Fibroblast of lung (primary cell): ENCODE measurements around the gene PCDHB10.

Experiments
- CTCF ChIP-seq, 2 donors: IDR thresholded peaks in 1 of 2; conservative IDR thresholded peaks in 1 of 2; 1 replicate in 1 of 2; 2 replicates in 1 of 2; pipeline ENCODE4 v1.5.1; 2011 to 2012; ENCODE audit warnings: low read length in 2 of 2, control low read depth in 1 of 2, inconsistent platforms in 1 of 2, low read depth in 1 of 2, mild to moderate bottlenecking in 1 of 2
- EZH2 ChIP-seq: IDR thresholded peaks from 2 replicates; pipeline ENCODE4 v1.5.1; 2012; ENCODE audit warnings: low read length, control low read depth, mild to moderate bottlenecking; ENCODE audit errors: missing control alignments

GRCh38 chr5:141180313-141180712, 11.8 kb upstream of the PCDHB10 start:
- TF ChIP-seq CTCF (conservative IDR thresholded peaks at IDR 0.05 in 1 of 2, IDR thresholded peaks at IDR 0.05 in 1 of 2; ENCODE audit: low read depth in 1 of 2, low read length in 2 of 2) = no peak
- no peak for TF ChIP-seq EZH2
